ENCODE data around the gene SF3B2.
"Not testable (repeated sequence)": the region's sequence is repeated elsewhere in the genome, so short reads cannot be mapped to it uniquely, and the experiment has no call there.

The SF3B2 gene

GRCh38 chr11:66017321-66017720 lies 34.8 kb upstream of the SF3B2 start:
- no peak for DNase-seq (ENCODE audit: low read depth)

GRCh38 chr11:66020212-66020611 lies 32.0 kb upstream of the SF3B2 start:
- no peak for DNase-seq (ENCODE audit: low read depth)

- peak; percentile 74 for DNase-seq (ENCODE audit: low read depth)
These were observed 31.4 kb upstream of the SF3B2 start for GRCh38 chr11:66020618-66021357.

DNA sequence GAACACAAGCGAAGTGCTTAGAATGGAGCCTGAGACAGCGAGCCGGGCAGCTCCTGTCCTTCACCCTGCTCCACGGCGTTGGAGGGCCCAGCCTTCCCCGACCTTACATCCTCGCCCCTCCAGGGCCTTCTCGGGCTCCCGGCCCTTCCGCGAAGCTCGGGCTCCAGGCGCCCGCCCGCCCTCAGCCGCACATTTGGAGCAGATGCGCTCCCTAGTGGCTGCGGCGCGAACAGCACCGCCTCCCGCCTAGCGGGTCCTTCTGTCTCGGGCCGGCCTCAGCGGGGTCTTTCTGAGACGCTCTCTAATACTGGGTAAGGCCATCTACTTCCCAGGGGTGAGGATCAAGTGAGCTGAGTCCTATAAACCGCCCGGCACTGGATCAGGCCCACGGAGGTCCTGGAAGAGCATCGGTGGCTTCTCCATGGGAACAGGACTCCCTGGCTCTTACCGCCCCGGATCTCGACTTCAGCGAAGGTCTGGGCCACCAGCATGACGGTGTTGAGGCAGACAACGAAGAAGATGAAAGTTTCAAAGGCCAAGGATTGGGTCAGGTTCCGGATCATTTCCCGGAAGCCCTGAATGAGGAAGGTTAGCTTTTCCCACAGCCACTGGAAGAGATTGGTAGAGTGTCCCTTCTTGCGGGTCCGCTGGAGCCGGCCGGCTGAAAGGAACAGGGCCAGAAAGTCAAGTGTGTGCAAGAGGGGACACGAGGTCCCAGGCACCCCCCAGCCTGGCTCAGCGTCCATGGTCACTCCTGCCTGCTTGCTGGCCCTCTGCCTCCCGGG lies 29.6 kb upstream of the SF3B2 start:
- DNase-seq (ENCODE audit: low read depth) = no peak

- not testable (repeated sequence) for DNase-seq (ENCODE audit: low read depth)
These were observed 29.1 kb upstream of the SF3B2 start for GRCh38 chr11:66023186-66023440.

GRCh38 chr11:66026017-66026529 lies 26.1 kb upstream of the SF3B2 start, which contains the start of gene CATSPER1:
Gene CATSPER1, minus strand, starts transcription at chr11:66026479. Its CDS starts 100 bp downstream, at chr11:66026379.
- no peak for DNase-seq (ENCODE audit: low read depth)

GRCh38 chr11:66032957-66033735 lies 19.0 kb upstream of the SF3B2 start:
- DNase-seq (ENCODE audit: low read depth) = no peak

- no peak for DNase-seq (ENCODE audit: low read depth)
These were observed 16.4 kb upstream of the SF3B2 start for GRCh38 chr11:66035653-66036333.

GRCh38 chr11:66036334-66036710 lies 15.8 kb upstream of the SF3B2 start:
- DNase-seq (ENCODE audit: low read depth) = no peak

DNA sequence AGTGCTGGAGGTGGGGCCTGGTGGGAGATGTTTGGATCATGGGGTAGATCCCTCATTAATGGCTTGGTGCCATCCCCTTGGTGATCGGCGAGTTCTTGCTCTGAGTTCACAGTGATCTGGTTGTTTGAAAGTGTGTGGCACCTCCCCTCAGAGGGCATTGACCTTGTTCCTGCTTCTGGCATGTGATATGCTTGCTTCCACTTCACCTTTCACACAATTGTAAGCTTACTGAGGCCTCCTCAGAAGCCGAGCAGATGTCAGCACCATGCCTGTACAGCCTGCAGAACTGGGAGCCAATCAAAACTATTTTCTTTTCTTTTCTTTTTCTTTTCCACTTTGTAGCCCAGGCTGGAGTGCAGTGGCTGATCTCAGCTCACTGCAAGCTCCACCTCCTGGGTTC lies 14.8 kb upstream of the SF3B2 start:
- DNase-seq (ENCODE audit: low read depth) = no peak

- no peak for DNase-seq (ENCODE audit: low read depth)
These were observed 12.4 kb upstream of the SF3B2 start for GRCh38 chr11:66039765-66040164.

DNA sequence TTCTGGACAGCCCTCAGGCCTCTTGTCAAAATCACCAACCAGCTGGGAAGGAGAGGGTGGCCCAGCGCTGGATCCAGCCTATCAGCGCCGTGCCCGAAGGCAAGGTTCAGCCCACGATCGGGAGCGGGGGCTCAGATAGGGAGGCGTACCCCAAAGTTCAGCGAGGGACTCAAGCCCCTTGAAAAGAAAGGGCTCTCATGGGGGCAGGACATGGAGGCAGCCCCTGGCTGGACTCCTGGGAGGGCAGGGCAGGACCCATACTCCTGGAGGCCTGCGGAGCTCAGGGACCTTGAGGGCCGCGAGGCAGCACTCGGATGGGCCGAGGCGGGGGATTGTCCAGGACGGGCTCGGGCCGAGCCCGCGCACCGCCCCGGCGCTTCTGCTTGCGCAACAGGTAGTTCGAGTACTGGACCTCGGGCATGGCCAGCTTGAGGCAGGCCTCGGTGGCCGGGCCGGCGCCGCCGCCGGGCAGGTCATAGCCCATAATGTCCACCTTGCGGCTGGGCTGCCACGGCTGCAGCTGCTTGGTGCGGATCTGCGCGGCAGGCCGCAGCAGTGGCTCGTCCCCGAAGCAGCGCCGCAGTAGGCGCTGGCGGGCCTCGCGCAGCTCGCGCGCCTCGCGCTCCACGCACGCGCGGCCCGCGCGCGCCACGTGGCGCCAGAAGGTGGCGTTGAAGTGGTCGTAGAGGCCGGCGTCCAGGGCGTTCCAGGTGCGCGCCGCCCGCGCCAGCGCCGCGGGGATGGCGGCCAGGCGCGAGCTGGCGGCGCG lies 9.8 kb upstream of the SF3B2 start:
- no peak for DNase-seq (ENCODE audit: low read depth)

GRCh38 chr11:66042996-66043906 lies 8.9 kb upstream of the SF3B2 start:
- no peak for DNase-seq (ENCODE audit: low read depth)

DNA sequence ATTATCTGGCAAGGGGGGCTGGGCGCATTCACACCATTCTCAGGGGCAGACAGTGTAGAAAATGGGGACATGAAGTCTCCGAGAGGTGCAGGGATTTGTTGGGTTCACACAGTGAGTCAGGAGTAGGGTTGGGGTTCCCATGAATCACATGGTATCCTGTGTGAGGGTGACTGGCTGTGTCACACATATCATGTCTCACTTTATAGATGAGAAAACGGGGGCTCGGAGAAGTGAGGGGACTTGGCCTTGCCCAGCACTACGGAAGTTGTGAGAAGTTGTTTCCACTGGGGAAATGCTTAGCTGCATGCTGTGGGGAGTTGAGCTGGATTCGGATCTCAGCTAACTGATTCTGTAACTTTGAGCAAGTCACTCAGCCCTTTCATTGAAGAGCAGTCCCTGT lies 7.4 kb upstream of the SF3B2 start:
- no peak for DNase-seq (ENCODE audit: low read depth)

DNA sequence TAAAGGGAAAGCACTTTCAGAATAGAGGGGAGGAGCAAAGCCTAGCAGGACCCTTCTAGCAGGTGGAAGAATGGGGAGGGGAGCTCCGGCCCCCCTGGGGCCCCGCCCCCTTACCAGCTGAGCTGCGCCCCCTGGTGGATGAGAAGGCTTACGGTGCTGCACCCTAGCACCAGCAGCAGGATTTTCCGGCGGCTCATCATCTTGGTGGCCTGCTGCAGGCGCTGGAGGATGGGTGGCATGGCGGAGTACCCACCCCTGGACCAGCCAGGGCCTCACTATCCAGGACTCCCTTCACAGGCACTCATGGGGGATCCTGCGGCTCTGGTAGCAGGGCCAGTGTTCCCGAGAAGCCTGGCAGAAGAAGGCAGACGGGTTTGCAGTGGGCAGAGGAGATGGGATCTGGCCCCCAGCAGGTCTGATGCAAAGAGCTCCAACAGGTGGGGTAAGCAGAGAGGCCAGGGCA lies 7.0 kb upstream of the SF3B2 start:
- DNase-seq (ENCODE audit: low read depth) = peak; percentile 78

GRCh38 chr11:66046901-66047300 lies 5.3 kb upstream of the SF3B2 start:
- DNase-seq (ENCODE audit: low read depth) = no peak

DNA sequence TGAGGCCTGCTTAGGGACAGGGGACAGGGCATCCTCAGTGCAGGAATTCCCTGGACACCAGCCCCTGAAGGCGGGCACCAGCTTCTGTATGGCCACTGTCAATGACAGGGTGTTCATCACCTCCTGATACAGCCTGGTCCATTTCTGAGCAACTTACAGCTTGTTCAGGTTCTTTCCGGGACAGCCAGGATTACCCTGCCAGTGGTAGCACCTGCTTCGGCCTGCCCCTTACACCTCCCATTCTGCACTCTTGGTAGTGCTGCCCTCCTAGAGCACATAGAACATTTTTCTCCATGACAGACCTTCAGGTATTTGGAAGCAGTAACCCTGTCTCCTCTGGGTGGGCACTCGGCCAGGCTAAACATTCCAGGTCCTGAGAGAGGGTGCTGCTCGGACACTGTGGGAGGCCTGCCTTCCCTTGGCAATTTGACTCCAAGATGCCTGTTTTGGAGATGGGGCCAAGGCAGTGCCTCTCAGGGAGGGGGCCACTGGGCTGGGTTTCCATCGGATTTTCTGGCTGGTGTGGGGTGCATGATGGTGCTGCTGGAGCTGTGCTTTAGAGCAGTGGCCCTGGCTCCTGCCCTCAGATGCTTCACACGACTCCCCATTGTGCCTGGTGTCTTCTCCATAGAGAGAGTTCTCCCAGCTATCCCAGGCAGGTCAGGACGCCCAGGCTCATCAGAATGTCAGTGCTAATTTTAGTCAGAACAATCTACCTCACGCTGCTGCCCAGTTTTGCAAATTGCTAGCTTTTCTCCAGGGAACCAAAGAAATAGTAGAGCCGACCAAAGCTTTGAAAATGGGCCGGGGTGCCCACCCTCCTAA lies 4.4 kb upstream of the SF3B2 start:
- no peak for DNase-seq (ENCODE audit: low read depth)

- no peak for DNase-seq (ENCODE audit: low read depth)
These were observed 3.4 kb upstream of the SF3B2 start, which contains the start of gene GAL3ST3 for GRCh38 chr11:66048547-66049323. Gene GAL3ST3, minus strand, starts transcription at chr11:66049161. Its CDS starts 3,746 bp downstream, at chr11:66045415.

Measured in CMK (cell line).